CD4-positive, alpha-beta T cell treated with Interleukin-15 for 4 hours (primary cell): ENCODE measurements around the gene PACS2.
"Not testable (repeated sequence)": the region's sequence is repeated elsewhere in the genome, so short reads cannot be mapped to it uniquely, and the experiment has no call there.

Experiments
- DNase-seq: peaks from one replicate; pipeline ENCODE4 v3.0.0-alpha.2; 2020; ENCODE audit warnings: low spot score

The PACS2 gene

DNA sequence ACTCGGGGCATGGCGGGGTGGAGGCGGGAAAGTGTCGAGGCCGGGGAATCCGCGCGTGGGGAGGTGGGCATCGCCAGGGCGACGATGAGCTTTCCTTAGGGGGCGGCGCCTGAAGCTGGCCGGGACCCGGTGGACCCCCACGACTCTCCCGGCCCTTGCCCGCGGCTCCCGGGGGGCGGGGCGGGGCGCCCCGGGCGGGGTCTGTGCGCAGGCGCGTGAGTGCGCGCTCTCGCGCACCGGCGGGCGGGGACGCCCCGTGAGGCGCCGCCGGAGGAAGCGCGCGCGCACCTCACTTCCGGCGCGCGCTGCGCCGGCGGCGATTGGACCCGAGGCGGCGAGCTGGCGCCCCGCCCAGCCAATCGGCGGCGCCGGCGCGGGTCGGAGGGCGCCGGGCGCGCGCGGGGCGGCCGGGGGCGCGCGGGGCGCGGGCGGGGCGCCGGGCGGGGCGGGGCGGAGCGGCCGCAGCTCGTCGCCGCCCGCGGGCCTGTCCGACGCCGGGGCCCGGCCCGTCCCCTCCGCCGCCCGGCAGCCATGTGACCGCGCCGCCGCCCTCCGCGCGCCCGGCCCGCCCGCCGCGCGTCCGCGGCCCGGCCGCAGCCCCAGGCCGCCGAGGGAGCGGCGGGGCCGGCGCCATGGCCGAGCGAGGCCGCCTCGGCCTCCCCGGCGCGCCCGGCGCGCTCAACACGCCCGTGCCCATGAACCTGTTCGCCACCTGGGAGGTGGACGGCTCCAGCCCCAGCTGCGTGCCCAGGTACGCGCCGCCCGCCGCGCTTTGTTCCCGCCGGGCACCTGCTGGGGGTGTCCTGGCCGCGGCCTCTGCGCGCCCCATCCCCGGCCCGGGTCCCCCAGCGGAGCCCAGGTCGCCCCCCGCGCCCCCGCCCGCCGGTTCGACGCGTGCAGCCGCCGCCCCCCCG, at the start of gene PACS2:
PACS2 (plus strand) TSS at position 462 of the 914 bp plus-strand sequence; CDS start at position 633, 171 bp downstream.
- peak; percentile 77 for DNase-seq

DNA sequence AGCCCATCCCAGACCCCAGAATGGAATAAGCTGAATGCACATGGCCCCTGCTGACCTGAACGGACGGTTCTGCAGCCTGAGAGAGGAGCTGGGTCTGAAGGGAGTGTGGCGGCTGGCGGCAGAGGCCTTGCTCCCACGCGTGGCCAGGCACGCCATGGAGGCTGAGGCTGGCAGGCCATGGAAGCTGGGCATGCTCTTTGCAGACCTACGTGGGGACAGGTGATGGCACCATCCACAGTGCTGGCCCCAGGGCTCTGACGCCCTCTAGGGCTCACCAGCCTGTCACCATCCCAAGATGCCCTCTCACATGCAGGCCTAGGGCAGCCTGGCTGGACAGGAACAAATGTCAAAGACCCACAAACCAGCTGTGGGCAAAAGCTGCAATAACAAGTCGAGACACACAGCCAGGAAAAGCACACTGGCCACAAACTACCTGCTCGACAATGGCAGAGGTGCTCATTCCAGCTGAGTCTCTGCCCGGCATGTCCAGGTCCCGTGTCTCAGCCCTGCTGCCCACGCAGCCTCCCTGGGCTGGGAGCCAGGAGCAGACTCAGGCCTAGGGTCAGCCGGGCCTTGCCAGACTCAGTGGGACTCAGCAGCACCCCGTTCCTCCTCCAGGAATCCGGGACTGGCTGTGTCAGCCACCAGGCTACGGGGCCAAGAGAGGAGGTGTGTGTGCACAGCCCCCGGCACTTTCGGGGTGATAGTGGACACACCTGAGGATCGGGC, 46.6 kb upstream of the PACS2 start:
- DNase-seq: no peak

DNA sequence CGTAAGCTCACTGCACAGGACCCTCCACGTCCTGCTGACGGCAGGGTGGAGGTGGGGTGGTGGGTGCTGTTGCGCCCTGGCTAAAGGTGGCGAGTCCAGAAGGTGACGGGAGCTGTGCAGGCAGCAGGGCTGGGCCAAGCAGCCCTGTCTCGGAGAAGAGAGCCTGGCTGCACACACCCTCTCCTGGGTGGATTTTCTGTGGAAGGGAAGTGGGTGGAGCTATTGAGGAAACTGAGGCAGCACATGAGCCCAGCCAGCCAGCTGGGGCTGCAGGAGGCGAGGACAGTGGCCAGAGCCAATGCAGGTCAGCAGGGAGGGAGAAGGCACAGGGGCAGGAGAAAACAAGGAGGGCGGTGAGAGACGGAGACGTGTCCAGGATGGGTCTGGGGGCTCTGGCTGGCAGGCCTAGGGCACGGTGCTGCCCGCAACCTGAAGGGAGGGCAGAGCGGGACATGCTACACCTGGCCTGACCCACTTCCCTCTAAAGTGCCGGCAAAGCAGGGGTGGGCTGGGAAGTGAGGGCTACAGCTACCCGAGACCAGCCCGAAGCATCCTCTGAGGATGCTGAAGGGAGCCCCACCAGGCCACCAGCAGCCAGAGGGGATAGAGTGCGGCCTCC, 45.7 kb upstream of the PACS2 start:
- no peak for DNase-seq

DNA sequence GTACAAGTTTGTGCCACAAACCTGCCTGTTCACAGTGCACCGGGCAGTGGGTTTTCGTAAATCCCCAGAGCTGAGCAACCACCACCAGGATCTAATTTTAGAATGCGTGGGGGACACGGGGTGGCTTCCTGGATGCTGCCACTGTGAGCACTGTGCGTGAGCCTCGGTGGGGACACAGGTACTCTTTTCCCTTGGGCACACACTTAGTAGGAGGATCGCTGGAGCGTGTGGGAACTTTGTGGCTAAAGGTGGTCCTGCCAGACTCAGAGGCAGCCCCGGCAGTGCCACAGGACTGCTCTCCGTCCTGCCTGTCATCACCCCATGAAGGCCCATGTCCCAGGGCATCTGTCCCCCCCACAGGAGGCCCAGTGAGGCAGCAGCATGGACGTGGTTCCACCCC, 45.1 kb upstream of the PACS2 start:
- DNase-seq: no peak

- DNase-seq: no peak
Measured at GRCh38 chr14:105271224-105271890, 43.2 kb upstream of the PACS2 start.

DNA sequence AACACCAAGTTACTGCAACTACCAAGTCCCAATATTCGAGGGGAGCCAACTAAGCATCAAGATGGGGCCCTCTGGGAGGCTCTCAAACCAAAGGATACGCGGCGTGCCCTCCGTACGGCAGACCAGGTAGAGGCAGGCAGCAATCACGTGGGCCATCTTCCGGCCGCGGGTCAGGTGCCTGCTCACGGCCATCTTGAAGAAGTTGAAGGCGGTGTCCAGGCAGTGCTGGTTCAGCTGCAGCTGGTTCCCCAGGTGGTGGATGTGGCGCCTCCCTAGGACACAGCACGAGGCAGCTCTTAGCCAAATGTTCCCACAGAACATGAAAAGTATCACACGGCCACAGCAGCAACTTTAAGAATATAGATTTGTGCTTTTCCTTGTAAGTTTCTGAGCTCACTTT, 41.9 kb upstream of the PACS2 start:
- no peak for DNase-seq

DNA sequence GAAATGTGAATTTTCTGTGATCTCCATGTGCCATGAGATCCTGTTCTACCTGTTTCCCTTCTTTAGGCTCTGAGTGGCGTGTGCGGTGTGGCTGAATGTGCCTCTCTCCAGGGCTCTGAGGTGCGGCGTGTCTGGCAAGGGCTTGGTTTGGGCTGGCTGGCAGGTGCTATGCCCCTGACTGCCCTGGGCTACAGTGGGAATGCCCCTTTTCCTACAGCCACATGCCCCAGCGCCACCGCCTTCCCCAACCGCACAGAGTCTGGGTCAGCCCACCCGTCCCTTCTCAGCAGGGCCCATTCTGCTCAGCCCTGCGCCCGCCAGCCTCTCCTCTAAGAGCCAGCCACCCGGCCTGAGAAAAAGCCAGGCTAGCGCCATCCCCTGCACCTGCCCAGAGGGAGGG, 41.5 kb upstream of the PACS2 start:
- DNase-seq: no peak

DNA sequence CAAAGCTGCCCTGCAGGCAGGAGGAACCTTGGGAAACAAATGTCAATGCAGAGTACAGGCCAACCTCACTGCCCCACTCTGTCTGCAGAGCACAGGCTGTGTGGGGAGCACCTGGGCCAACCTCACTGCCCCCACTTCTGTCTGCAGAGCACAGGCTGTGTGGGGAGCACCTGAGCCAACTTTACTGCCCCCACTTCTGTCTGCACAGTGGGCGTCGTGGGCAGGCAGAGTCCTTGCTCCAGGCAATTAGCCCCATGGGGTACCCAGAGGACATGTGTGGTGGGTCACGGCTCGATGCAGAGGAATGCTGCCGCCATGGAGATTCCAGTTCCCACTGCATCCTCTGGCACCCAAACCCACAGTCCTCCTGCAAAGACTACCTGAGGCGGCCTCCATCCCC, 39.9 kb upstream of the PACS2 start:
- no peak for DNase-seq

- DNase-seq: no peak
Measured at GRCh38 chr14:105275267-105275946, 39.1 kb upstream of the PACS2 start.

DNA sequence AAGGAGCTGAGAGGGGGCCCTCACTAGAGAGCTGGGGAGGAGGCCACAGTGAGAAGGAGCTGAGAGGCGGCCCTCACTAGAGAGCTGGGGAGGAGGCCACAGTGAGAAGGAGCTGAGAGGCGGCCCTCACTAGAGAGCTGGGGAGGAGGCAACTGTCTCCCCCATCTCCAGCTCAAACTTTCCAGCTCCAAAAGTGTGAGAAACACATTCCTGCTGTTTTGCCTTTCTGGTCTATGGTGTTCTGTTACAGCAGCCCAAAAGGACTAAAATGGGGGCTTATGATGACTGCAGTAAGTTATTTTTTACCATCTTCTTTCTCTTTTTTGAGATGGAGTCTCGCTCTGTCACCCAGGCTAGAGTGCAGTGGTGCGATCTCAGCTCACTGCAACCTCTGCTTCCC, 37.1 kb upstream of the PACS2 start:
- DNase-seq: not testable (repeated sequence)

DNA sequence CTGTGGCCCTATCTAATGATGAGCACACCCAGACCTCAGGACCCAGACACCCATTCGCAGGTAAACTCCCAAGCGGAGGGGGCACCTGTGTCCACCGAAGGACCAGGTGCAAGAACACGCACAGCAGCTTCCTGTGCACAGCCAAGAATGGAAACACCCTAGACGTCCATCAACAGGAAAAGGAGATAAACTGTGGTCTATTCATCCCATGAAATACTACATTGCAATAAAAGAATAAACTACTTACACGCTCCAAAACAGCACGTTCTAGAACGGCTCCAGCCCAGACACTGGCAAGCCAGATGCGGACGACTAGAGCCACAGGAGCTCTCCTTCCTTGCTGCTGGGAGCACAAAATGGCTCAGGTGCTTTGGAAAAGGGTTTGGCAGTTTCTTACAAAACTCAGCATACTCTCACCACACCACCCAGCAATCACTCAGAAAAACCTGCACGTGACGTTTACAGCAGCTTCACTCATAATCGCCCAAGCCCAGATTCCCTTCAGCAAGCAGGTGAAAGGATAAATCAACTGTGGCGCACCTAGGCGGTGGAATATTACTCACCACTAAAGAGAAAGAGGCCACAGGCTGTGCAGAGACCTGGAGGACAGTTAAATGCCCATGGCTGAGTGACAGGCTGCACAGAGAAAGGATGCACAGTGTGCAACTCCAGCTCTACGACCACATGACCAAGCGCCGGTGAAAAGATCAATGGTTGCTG, 34.7 kb upstream of the PACS2 start:
- no peak for DNase-seq

GRCh38 chr14:105280525-105280924, 34.0 kb upstream of the PACS2 start:
- DNase-seq: no peak

DNA sequence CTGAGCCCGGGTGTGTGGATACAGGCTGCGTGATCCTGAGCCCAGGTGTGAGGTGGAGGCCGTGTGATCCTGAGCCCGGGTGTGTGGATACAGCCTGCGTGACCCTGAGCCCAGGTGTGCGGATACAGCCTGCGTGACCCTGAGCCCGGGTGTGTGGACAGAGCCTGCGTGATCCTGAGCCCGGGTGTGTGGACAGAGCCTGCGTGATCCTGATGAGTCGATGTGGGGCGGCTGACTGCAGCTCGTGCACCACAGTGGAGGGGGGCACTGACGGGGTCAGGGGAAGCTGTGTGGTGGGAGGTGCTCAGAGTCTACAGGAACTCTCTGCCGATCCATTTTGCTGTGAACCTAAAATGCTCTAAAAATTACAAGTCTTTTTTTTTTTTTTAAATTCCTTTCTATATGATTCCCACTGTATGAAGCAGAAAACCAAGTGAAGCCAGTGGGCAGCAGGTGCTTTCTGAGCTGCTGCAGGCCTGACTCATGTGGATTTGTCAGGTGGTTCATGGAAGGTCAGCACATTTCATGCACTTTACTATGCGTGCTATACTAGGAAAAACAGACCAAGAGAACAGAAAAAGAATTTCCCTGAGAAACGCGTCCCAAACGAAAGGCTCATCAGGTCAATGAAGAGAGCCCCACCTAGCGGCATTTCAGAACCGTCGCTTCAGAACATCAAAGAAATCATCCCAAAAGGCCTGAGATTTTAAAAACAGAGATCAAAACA, 33.0 kb upstream of the PACS2 start:
- DNase-seq: peak; percentile 32

GRCh38 chr14:105282098-105282725, 32.3 kb upstream of the PACS2 start:
- no peak for DNase-seq

DNA sequence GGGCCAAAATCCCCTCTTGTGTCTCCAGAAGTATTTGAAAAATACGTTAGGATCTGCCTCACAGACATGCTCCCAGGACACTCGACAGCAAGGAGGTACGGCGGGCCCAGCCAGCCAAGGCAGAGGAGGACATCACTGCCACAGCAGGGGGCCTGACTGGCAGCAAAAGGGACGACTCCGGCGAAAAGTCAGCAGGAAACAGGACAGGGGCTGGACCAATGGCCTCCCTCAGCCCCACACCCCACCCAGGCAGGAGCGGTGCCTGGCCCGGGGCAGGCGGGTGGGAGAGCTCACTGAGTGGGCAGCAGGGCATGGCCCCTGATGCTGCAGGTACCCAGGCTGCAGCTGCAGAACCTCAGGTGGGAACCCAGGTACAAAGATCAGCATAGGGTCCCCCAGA, 31.5 kb upstream of the PACS2 start:
- DNase-seq: no peak

- DNase-seq: no peak
Measured at GRCh38 chr14:105283899-105284298, 30.6 kb upstream of the PACS2 start.

- no peak for DNase-seq
Measured at GRCh38 chr14:105285174-105285573, 29.4 kb upstream of the PACS2 start.

DNA sequence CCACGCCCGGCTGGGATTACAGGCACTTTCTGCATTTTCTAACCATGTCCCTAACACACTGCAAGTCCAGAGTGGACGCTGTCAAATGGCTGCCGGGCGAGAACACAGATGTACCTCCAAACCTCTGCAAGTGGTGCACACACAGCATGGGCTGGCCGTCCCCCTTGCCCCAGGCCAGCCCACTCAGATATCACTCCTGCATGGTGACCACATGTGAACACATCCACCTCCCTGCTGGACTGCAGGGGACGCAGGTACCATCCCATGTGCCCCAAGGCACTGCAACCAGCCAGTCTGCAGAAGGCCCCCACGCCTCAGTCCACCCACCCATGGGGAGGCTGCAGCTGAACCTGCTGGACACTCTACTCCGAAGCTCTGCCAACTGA, 27.8 kb upstream of the PACS2 start:
- DNase-seq: no peak

- DNase-seq: no peak
Measured at GRCh38 chr14:105287249-105288102, 27.1 kb upstream of the PACS2 start.
